Panc1 (cell line): Measurements from ENCODE around the gene RGMB.

Experiments used
- CTCF ChIP-seq: fragments of 450-650 bp; IDR thresholded peaks from 2 replicates; pipeline ENCODE4 v1.5.1; 2017; ENCODE audit warnings: mild to moderate bottlenecking
- POLR2AphosphoS5 ChIP-seq: IDR thresholded peaks from 2 replicates; pipeline ENCODE4 v1.6.1; 2012; ENCODE audit warnings: mild to moderate bottlenecking, low read depth, low read length, moderate library complexity
- REST ChIP-seq, 2 experiments: IDR thresholded peaks; 2 replicates each; pipeline ENCODE4 v1.6.1; 2011 to 2012; ENCODE audit warnings: low read depth in 2 of 2, control low read depth in 1 of 2, low read length in 1 of 2, mild to moderate bottlenecking in 1 of 2, moderate library complexity in 1 of 2; ENCODE audit not compliant: insufficient read depth in 1 of 2
- SIN3A ChIP-seq: IDR thresholded peaks from 2 replicates; pipeline ENCODE4 v1.6.1; 2012; ENCODE audit warnings: low read depth, mild to moderate bottlenecking, low read length, moderate library complexity, borderline replicate concordance; ENCODE audit not compliant: insufficient read depth
- TCF7L2 ChIP-seq: IDR thresholded peaks from 2 replicates; pipeline ENCODE4 v1.6.1; 2011; ENCODE audit warnings: mild to moderate bottlenecking, low read depth, low read length, inconsistent platforms

- TF ChIP-seq CTCF (no peak), POLR2AphosphoS5 (no peak), REST (IDR thresholded peaks at IDR 0.05; ENCODE audit: insufficient read depth in 1 of 2, low read depth in 2 of 2, low read length in 1 of 2) (no peak), SIN3A (no peak), TCF7L2 (no peak)
Measured at GRCh38 chr5:98804066-98804465, 30.6 kb downstream of the RGMB start.
